Kidney epithelial cell (primary cell): ENCODE measurements around the gene GGTA1. TPM values are rescaled to one million over a fixed set of nuclear protein-coding genes. Genes with fewer than 3 reads are reported as not detected.

Source experiments
- DNase-seq: peaks from one replicate; pipeline ENCODE4 v3.0.0-alpha.2; 2010; ENCODE audit warnings: low read depth
- H3K27me3 ChIP-seq: 2 replicates; pipeline ENCODE4 v1.6.0; 2011; ENCODE audit warnings: low read length; ENCODE audit not compliant: control insufficient read depth, insufficient read depth
- H3K36me3 ChIP-seq: 2 replicates; pipeline ENCODE4 v1.5.1; 2011; ENCODE audit warnings: low read length; ENCODE audit not compliant: control insufficient read depth, insufficient read depth
- H3K4me3 ChIP-seq: 2 replicates; pipeline ENCODE4 v1.5.1; 2011; ENCODE audit warnings: low read depth, mild to moderate bottlenecking, control low read depth, low read length
- CTCF ChIP-seq: IDR thresholded peaks from 2 replicates; pipeline ENCODE4 v1.5.1; 2011; ENCODE audit warnings: mild to moderate bottlenecking, moderate library complexity, low read length, control low read depth, inconsistent platforms; ENCODE audit not compliant: insufficient read depth, poor library complexity, severe bottlenecking
- total RNA-seq: library from RNA; depleted of rRNA; stranded (reverse); fragments of >200 nt; gene quantifications from 2 replicates; pipeline ENCODE4 v1.2.3, GENCODE V29; 2015

The GGTA1 gene
- total RNA-seq, 1 donor from 2014 or later, result not detected

GRCh38 chr9:121505903-121506735, 6.5 kb upstream of the GGTA1 start:
- Histone ChIP-seq H3K36me3 (no peaks in the 10 kb centered on the region), H3K4me3 (no peak overlapping the region), H3K27me3 (peaks cover 9% of the 10 kb centered on the region)
- TF ChIP-seq CTCF, result no peak
- no peak for DNase-seq

- no peak overlapping the region for H3K4me3 ChIP-seq
- no peaks in the 10 kb centered on the region for H3K36me3 ChIP-seq
- TF ChIP-seq CTCF, result no peak
- H3K27me3 ChIP-seq, result peaks cover 26% of the 10 kb centered on the region
- DNase-seq, result no peak
Measured at GRCh38 chr9:121503444-121503843, 3.8 kb upstream of the GGTA1 start.

- H3K4me3 ChIP-seq, result peak overlapping the region; percentile 25
- no peaks in the 10 kb centered on the region for H3K36me3 ChIP-seq
- TF ChIP-seq CTCF, result no peak
- peaks cover 29% of the 10 kb centered on the region for H3K27me3 ChIP-seq
- DNase-seq, result no peak
Measured at GRCh38 chr9:121500165-121500478, 478 bp upstream of the GGTA1 start.

GRCh38 chr9:121499177-121499426, 542 bp downstream of the GGTA1 start:
- Histone ChIP-seq H3K36me3 (no peaks in the 10 kb centered on the region), H3K27me3 (peaks cover 31% of the 10 kb centered on the region), H3K4me3 (peak overlapping the region; percentile 28)
- TF ChIP-seq CTCF, result no peak
- DNase-seq, result no peak

- DNase-seq, result no peak
- Histone ChIP-seq H3K36me3 (no peaks in the 10 kb centered on the region), H3K27me3 (peaks cover 32% of the 10 kb centered on the region), H3K4me3 (peak overlapping the region; percentile 3)
- no peak for TF ChIP-seq CTCF
Measured at GRCh38 chr9:121498487-121499176, 1.0 kb downstream of the GGTA1 start.

GRCh38 chr9:121498150-121498486, 1.5 kb downstream of the GGTA1 start:
- Histone ChIP-seq H3K27me3 (peaks cover 31% of the 10 kb centered on the region), H3K36me3 (no peaks in the 10 kb centered on the region), H3K4me3 (peak overlapping the region; percentile 3)
- TF ChIP-seq CTCF, result peak; percentile 71
- peak; percentile 56 for DNase-seq
